HG02943 (cell line): ENCODE data around the gene TUBB.
"Not testable (repeated sequence)": the region's sequence is repeated elsewhere in the genome, so short reads cannot be mapped to it uniquely, and the experiment has no call there.

ENCODE experiments used
- ATAC-seq: cut with Tn5 transposase; IDR thresholded peaks from one replicate; pipeline ENCODE4 v1.9.1; 2021; ENCODE audit warnings: mild to moderate bottlenecking, low read depth, moderate library complexity; ENCODE audit not compliant: unreplicated experiment

Gene TUBB

DNA sequence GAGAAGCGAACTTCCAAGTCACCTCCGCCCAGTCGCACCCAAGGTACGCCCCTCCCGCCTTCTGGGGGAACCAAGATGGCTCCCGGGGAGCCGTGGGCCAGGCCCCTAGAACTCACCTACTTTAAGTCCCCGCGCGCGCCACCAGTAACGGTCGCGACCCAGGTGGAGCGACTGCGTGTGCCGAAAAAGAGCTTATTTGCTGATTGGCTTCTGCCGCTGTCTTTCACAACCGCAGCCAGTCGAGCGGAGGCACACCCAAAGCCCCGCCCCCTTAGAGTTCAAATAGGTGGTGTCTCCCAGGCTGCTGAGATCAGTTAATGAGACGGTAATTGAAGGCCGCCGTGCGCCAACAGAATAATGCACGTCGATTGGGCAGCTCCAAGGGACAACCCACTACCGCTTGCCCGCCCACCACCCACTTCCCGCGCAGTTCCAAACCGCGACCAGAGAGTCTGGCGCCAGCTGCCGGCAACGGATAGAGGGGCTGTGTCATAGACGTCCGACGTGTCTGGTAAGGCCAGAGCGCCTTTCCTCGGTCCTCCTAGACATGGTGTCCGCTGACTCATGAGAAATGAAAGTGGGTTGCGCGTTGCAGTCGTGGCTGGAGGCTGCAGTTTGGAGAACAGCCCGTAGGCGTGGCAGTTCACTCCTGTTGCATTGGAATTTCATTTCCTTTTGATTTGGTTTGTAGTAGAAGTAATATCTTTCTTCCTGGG lies 2.9 kb upstream of the TUBB start, which contains the start of gene MDC1:
MDC1 (minus strand) TSS at position 153 of the 716 bp plus-strand sequence. CDS start 2,106 bp downstream, outside the sequence.
- ATAC-seq = peak; percentile 65

DNA sequence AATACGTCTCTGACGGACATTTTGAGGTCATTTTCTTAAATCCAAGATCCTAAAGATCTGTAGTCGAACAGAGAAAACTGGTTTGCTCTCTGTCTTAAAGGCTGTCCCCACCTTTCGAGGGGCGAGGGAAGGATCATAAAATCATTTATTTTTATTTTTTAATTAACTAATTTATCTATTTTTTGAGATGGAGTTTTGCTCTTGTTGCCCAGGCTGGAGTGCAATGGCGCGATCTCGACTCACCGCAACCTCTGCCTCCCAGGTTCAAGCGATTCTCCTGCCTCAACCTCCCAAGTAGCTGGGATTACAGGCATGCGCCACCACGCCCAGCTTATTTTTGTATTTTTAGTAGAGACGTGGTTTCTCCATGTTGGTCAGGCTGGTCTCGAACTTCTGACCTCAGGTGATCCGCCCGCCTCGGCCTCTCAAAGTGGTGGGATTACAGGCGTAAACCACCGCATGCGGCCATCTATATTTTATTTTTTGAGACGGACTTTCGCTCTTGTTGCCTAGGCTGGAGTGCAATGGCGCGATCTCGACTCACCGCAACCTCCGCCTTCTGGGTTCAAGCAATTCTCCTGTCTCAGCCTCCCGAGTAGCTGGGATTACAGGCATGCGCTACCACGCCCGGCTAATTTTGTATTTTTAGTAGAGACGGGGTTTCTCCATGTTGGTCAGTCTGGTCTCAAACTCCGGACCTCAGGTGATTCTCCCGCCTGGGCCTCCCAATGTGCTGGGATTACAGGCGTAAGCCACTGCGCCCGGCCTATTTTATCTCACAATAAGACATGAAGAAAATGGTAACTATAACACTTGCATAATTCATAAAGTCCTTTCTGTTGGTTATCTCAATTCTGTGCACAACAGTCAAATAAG lies 2.1 kb upstream of the TUBB start:
- ATAC-seq = not testable (repeated sequence)

DNA sequence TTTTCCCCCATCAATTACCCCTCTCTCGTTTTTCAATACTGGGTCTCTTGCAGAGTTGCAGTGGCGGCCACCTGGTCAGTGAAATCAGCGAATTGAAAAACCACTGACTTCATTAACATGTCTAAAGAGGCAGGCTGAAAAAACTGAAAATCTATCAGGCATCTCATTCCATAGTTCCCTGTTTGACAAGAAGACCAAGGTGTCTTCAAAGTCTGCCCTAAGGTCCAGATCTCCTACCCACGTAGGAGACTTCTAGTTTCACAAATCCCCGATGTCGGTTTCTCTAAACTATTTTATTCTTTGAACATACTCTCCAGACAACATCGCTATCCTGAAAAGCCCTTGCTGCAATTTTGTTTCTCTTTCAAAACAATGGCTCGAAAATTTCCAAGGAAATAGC lies 796 bp upstream of the TUBB start:
- ATAC-seq = no peak

DNA sequence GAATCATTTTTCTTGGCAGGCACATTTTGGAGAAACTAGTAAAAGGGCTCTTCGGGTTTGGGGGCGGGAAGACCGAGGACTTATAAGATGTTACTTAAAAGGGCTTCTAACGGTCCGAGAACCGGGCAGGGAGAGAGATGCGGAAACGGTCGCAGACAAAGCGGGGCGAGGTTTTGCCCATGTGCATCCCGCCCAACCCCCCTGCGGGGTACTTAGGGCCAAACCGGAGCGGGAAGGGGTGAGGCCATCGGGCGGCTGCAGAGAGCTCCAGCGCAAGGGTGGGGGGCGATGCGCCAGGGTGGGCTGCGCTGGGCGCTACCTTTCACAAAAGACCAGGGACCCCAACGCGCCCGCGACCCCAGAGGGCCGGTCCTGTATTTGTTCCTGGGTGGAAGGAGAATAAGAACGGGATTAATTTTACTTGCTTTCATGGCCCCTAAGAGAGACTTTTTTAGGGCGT lies 616 bp downstream of the TUBB start:
- ATAC-seq = no peak

DNA sequence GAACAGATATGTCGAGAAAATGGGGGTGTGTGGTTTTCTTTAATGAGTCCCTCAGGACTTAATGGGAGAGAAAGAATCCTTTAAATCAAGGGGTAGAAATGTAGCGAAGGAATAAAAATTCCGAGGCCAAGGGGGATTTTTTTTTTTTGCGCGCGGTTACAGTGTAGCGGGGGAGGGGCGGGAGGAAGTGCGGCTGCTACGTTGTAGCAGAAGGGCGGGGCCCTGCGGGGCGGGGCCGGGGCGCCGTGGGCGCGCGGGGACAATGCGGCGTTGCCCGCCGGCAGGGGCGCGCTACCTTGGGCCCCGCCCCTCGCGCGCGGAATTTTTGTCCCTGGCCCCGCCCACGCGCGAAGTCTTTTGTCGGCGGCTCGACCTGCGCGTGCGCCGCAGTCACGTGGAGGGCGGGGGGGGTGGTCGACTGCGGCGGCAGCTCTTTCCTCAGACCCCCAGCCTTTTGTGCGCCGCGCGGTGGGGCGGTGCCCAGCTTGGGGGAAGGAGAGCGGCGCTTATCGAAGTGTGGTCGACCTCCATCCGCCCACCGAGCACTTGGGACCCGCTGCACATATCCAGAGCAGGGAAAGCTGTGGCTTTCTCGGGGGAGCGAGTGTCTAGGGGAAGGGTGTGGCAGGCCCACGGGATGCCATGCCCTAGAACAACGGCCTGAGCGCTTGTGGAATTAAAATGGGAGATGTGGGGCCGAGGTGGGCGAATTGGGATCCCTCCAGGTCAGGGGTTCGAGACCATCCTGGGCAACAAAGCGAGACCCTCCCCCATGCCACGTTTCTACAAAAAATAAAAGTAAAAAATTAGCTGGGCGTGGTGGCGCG lies 1.3 kb downstream of the TUBB start:
- ATAC-seq = no peak

DNA sequence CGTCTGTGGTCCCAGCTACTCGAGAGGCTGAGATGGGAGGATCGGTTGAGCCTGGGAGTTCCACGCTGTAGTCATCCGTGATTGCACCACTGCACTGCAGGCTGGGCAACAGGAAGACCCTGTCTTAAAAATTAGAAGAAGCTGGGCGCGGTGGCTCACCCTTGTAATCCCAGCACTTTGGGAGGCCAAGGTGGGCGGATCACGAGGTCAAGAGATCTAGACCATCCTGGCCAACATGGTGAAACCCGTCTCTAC lies 1.8 kb downstream of the TUBB start:
- not testable (repeated sequence) for ATAC-seq

DNA sequence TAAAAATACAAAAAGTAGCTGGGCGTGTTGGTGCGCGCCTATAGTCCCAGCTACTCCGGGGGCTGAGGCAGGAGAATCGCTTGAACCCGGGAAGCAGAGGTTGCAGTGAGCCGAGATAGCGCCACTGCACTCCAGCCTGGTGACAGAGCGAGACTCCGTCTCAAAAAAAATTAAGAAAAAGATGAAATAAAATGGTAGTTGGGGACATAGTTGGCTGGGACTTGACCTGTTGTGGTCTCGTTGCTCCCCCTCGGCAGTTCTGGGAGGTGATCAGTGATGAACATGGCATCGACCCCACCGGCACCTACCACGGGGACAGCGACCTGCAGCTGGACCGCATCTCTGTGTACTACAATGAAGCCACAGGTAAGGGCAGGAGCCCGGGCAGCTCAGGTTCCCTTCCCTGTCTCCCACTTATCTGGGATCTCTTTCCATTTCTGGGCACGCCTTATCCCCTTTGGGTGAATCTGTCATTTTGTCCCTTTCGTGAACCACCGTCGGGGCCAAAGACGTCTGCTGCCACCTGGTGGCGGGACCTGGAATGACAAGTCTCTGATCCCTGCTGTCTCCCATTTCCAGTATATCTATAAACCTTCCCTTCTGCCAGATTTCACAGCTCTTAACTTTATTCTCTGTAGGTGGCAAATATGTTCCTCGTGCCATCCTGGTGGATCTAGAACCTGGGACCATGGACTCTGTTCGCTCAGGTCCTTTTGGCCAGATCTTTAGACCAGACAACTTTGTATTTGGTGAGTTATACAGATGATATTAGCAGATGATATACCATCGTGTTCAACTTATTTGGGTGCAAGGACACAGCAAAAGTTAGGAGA lies 2.3 kb downstream of the TUBB start:
- ATAC-seq = no peak

DNA sequence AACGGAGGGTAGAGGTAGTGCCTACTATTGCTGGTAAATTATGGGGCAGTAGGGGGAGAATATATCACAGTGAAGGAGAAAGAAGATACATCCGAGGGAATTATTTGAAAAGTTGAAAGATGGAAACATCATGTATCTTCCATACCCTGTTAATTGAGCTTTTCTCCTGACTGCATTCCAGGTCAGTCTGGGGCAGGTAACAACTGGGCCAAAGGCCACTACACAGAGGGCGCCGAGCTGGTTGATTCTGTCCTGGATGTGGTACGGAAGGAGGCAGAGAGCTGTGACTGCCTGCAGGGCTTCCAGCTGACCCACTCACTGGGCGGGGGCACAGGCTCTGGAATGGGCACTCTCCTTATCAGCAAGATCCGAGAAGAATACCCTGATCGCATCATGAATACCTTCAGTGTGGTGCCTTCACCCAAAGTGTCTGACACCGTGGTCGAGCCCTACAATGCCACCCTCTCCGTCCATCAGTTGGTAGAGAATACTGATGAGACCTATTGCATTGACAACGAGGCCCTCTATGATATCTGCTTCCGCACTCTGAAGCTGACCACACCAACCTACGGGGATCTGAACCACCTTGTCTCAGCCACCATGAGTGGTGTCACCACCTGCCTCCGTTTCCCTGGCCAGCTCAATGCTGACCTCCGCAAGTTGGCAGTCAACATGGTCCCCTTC lies 3.1 kb downstream of the TUBB start:
- ATAC-seq = not testable (repeated sequence)

DNA sequence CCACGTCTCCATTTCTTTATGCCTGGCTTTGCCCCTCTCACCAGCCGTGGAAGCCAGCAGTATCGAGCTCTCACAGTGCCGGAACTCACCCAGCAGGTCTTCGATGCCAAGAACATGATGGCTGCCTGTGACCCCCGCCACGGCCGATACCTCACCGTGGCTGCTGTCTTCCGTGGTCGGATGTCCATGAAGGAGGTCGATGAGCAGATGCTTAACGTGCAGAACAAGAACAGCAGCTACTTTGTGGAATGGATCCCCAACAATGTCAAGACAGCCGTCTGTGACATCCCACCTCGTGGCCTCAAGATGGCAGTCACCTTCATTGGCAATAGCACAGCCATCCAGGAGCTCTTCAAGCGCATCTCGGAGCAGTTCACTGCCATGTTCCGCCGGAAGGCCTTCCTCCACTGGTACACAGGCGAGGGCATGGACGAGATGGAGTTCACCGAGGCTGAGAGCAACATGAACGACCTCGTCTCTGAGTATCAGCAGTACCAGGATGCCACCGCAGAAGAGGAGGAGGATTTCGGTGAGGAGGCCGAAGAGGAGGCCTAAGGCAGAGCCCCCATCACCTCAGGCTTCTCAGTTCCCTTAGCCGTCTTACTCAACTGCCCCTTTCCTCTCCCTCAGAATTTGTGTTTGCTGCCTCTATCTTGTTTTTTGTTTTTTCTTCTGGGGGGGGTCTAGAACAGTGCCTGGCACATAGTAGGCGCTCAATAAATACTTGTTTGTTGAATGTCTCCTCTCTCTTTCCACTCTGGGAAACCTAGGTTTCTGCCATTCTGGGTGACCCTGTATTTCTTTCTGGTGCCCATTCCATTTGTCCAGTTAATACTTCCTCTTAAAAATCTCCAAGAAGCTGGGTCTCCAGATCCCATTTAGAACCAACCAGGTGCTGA lies 3.9 kb downstream of the TUBB start:
- ATAC-seq = not testable (repeated sequence)

DNA sequence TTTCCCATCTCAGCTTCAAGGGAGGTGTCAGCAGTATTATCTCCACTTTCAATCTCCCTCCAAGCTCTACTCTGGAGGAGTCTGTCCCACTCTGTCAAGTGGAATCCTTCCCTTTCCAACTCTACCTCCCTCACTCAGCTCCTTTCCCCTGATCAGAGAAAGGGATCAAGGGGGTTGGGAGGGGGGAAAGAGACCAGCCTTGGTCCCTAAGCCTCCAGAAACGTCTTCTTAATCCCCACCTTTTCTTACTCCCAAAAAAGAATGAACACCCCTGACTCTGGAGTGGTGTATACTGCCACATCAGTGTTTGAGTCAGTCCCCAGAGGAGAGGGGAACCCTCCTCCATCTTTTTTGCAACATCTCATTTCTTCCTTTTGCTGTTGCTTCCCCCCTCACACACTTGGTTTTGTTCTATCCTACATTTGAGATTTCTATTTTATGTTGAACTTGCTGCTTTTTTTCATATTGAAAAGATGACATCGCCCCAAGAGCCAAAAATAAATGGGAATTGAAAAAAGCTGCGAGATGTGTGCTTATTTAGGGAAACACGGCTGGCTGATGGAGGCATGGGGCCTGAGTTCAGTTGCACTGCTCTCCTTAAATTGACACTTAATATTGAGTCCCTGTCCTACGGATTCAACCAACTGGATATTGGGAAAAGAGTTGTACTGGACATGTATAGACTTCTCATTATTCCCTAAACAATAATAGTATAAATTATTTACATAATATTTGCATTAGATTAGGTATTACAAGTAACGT lies 4.9 kb downstream of the TUBB start:
- ATAC-seq = no peak

DNA sequence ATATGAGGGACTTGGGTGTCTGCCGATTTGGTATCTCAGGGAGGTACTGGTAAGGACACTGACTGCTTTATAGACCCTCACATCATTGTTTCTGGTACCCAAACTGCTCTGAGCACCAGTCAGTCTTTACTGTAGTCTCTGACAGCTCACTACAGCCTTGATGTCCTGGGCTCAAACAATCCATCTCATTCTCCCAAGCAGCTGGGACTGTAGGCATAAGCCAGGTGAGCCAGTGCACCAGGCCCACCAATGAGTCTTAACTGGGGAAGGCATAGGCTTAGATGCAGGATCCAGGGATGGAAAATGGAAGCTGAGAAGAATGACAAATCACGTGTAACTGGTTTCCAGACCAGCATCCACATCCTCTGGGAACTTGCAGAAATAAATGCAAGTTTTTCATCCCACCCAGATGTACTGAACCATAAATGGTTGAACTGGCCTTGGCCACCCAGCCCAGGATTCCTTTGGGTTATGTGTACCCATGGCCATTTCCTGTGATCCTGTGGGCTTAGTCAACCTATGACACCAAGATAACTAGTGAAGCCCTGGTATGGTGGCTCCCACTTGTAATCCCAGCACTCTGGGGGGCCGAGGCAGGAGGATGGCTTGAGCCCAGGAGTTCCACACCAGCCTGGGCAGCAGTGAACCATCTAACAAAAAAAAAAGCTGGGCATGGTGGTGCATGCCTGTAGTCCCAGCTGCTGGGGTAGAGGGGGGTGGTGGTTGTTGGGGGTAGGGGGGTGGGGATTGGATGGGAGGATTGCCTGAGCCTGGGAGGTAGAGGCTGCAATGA lies 5.8 kb downstream of the TUBB start:
- no peak for ATAC-seq

DNA sequence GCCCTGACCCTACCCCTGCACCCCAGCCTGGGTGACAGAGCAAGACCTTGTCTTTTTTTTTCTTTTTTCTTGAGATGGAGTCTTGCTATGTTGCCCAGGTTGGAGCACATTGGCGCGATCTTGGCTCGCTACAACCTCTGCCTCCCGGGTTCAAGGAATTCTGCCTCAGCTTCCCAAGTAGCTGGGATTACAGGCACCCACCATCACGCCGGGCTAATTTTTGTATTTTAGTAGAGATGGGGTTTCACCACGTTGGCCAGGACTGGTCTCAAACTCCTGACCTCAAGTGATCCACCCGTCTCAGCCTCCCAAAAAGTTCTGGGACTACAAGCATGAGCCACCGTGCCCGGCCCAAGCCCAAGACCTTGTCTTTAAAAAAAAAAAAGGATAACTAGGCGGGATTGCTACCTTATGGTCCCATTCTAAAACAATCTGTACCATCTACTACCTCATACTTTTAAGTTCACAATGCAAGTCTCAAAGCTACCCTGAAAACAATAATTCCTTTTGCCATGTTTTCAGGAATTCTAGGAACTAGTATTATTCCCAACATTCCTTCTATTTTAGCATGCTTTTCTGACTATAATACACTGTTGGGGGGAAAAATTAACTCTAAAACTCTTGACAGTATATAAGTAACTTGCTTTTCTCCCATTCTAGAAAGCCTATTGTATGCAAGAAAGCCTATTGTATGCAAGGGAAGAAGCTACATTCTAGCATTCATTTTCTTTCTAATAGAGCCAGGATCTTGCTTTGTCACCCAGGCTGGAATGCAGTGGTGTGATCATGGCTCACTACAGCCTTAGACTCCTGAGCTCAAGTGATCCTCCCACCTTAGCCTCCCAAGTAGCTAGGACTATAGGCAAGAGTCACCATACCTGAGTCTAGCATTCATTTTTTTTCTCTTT lies 6.6 kb downstream of the TUBB start:
- no peak for ATAC-seq

DNA sequence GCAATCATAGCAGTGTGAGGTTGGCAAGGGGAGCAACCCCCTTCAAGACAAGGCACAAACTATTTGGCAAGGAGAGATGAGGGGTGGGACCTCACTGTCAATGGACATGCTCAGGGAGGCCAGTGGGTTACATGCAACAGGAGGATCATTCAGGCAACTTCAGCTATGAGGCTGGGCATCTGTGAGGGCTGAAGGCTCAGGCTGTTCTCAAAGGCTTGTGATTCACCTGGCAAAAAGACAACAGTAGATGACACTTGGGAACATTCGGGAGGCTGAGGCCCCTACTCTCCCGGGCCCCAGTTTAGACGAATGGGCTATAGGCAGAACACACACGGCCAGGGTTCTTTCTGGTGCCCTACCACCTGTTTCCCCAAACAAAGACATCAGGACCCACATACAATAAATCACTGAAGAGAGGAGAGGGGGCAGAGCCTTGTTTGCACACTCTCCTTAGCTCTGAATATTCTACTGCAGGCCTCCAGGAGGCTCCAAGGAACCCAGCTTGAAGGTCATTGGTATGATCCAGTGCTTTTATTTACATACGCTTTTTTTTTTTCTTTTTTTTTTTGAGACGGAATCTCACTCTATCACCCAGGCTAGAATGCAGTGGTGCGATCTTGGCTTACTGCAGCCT lies 7.9 kb downstream of the TUBB start:
- no peak for ATAC-seq

DNA sequence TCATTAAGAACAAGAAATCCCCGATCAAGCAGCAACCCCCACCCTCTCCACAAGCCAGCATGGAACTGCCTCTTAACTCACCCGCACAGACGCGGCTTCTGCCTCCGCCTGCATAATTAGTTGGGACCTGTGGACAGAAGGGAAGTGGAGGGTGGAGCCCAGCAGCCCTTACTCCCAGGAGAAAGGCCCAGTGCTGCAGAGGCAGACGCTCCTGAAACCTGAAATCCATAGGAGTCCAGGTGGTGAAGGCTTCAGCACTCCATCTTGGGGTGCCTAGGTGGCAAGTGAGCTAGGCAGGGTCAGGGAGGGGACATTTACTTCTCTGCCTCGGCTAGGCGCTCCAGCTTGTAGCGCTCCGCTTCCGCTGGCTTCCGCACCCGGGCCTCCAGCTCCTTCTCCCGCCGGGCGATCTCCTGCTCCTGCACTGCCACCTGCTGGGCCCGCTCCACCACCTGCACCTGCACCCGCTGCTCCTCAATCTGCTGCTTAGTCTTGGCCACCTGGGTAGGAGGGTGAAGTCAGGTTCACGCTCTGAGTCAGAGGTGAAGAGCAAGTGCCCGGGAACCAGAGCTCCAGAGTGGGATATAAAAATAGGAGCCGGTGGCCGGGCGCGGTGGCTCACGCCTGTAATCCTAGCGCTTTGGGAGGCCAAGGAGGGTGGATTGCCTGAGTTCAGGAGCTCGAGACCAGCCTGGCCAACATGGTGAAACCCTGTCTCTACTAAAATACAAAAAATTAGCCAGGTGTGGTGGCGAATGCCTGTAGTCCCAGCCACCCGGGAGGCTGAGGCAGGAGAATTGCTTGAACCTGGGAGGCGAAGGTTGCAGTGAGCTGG lies 10.7 kb downstream of the TUBB start:
- ATAC-seq = no peak
